HG02588 (cell line): ENCODE measurements around the gene HYDIN.
"Not testable (repeated sequence)": the region's sequence is repeated elsewhere in the genome, so short reads cannot be mapped to it uniquely, and the experiment has no call there.

Experiments
- ATAC-seq: cut with Tn5 transposase; IDR thresholded peaks from one replicate; pipeline ENCODE4 v1.9.1; 2021; ENCODE audit warnings: mild to moderate bottlenecking, moderate library complexity; ENCODE audit not compliant: unreplicated experiment

Gene HYDIN

GRCh38 chr16:71143246-71143645, 87.3 kb downstream of the HYDIN start:
- ATAC-seq = peak; percentile 53

GRCh38 chr16:71110565-71110964, 120.0 kb downstream of the HYDIN start:
- ATAC-seq = not testable (repeated sequence)

- ATAC-seq = not testable (repeated sequence)
These were observed 120.8 kb downstream of the HYDIN start for GRCh38 chr16:71109656-71110208.

GRCh38 chr16:71105881-71106280, 124.6 kb downstream of the HYDIN start:
- ATAC-seq = not testable (repeated sequence)

- ATAC-seq = not testable (repeated sequence)
These were observed 146.9 kb downstream of the HYDIN start for GRCh38 chr16:71083573-71083972.

- not testable (repeated sequence) for ATAC-seq
These were observed 149.7 kb downstream of the HYDIN start for GRCh38 chr16:71080777-71081176.

- ATAC-seq = not testable (repeated sequence)
These were observed 150.3 kb downstream of the HYDIN start for GRCh38 chr16:71080262-71080661.

GRCh38 chr16:71070651-71071050, 159.9 kb downstream of the HYDIN start:
- ATAC-seq = not testable (repeated sequence)

- ATAC-seq = not testable (repeated sequence)
These were observed 160.7 kb downstream of the HYDIN start for GRCh38 chr16:71069842-71070241.

- ATAC-seq = not testable (repeated sequence)
These were observed 176.5 kb downstream of the HYDIN start for GRCh38 chr16:71053897-71054609.

- ATAC-seq = not testable (repeated sequence)
These were observed 180.2 kb downstream of the HYDIN start for GRCh38 chr16:71050307-71050706.

GRCh38 chr16:71039368-71040111, 191.0 kb downstream of the HYDIN start:
- not testable (repeated sequence) for ATAC-seq

- ATAC-seq = not testable (repeated sequence)
These were observed 192.1 kb downstream of the HYDIN start for GRCh38 chr16:71038421-71038820.

GRCh38 chr16:71037987-71038386, 192.5 kb downstream of the HYDIN start:
- not testable (repeated sequence) for ATAC-seq

GRCh38 chr16:71028032-71028727, 202.3 kb downstream of the HYDIN start:
- not testable (repeated sequence) for ATAC-seq

GRCh38 chr16:71027511-71027910, 203.0 kb downstream of the HYDIN start:
- not testable (repeated sequence) for ATAC-seq

GRCh38 chr16:71023851-71024439, 206.6 kb downstream of the HYDIN start:
- ATAC-seq = not testable (repeated sequence)

GRCh38 chr16:71021961-71022537, 208.5 kb downstream of the HYDIN start:
- not testable (repeated sequence) for ATAC-seq

GRCh38 chr16:71019067-71019682, 211.3 kb downstream of the HYDIN start:
- not testable (repeated sequence) for ATAC-seq

GRCh38 chr16:71015419-71015818, 215.1 kb downstream of the HYDIN start:
- not testable (repeated sequence) for ATAC-seq
